Neuron (in vitro differentiated cells): ENCODE results near the gene CCK.
"Not testable (repeated sequence)": the region's sequence is repeated elsewhere in the genome, so short reads cannot be mapped to it uniquely, and the experiment has no call there.

Experiments
- H2AFZ ChIP-seq: one replicate; pipeline ENCODE4 v1.6.1; 2013; ENCODE audit warnings: low read depth, mild to moderate bottlenecking, inconsistent platforms, low read length, moderate library complexity
- H3K27me3 ChIP-seq: one replicate; pipeline ENCODE4 v1.6.1; 2013; ENCODE audit warnings: low read length; ENCODE audit not compliant: insufficient read depth
- H3K36me3 ChIP-seq: one replicate; pipeline ENCODE4 v1.6.1; 2013; ENCODE audit warnings: low read length; ENCODE audit not compliant: insufficient read depth
- H3K4me1 ChIP-seq: one replicate; pipeline ENCODE4 v1.6.1; 2013; ENCODE audit warnings: low read length; ENCODE audit not compliant: insufficient read depth
- H3K4me3 ChIP-seq: 2 replicates; pipeline ENCODE4 v1.5.1; 2013; ENCODE audit warnings: mild to moderate bottlenecking, low read length, moderate library complexity
- H3K9me3 ChIP-seq: one replicate; pipeline ENCODE4 v1.6.1; 2013; ENCODE audit warnings: low read length

The CCK gene

GRCh38 chr3:42287423-42287822, 21.4 kb upstream of the CCK start:
- not testable (repeated sequence) for H3K4me1 ChIP-seq, H3K27me3 ChIP-seq, H2AFZ ChIP-seq, H3K9me3 ChIP-seq, H3K36me3 ChIP-seq, H3K4me3 ChIP-seq

- no peak overlapping the region for H3K4me3 ChIP-seq
- no peaks in the 10 kb centered on the region for H3K27me3 ChIP-seq
- H3K36me3 ChIP-seq, result no peaks in the 10 kb centered on the region
- H3K4me1 ChIP-seq, result peaks cover 3% of the 10 kb centered on the region
- H3K9me3 ChIP-seq, result peaks cover 2% of the 10 kb centered on the region
- H2AFZ ChIP-seq, result no peak overlapping the region
Observed at GRCh38 chr3:42277676-42278075, 11.7 kb upstream of the CCK start.

GRCh38 chr3:42276141-42277132, 10.5 kb upstream of the CCK start:
- no peak overlapping the region for H2AFZ ChIP-seq
- H3K4me3 ChIP-seq, result no peak overlapping the region
- H3K27me3 ChIP-seq, result no peaks in the 10 kb centered on the region
- H3K9me3 ChIP-seq, result peaks cover 2% of the 10 kb centered on the region
- H3K36me3 ChIP-seq, result no peaks in the 10 kb centered on the region
- peaks cover 3% of the 10 kb centered on the region for H3K4me1 ChIP-seq

GRCh38 chr3:42275217-42275616, 9.2 kb upstream of the CCK start:
- no peaks in the 10 kb centered on the region for H3K9me3 ChIP-seq
- no peaks in the 10 kb centered on the region for H3K27me3 ChIP-seq
- H3K4me3 ChIP-seq, result no peak overlapping the region
- peaks cover 3% of the 10 kb centered on the region for H3K4me1 ChIP-seq
- no peaks in the 10 kb centered on the region for H3K36me3 ChIP-seq
- H2AFZ ChIP-seq, result no peak overlapping the region

GRCh38 chr3:42274266-42274665, 8.3 kb upstream of the CCK start:
- Histone ChIP-seq H3K36me3 (no peaks in the 10 kb centered on the region), H3K4me3 (no peak overlapping the region), H2AFZ (no peak overlapping the region), H3K4me1 (peaks cover 3% of the 10 kb centered on the region), H3K27me3 (peaks cover 3% of the 10 kb centered on the region), H3K9me3 (no peaks in the 10 kb centered on the region)

GRCh38 chr3:42273361-42273760, 7.4 kb upstream of the CCK start:
- Histone ChIP-seq H3K36me3 (no peaks in the 10 kb centered on the region), H3K4me3 (no peak overlapping the region), H2AFZ (no peak overlapping the region), H3K4me1 (peaks cover 3% of the 10 kb centered on the region), H3K9me3 (no peaks in the 10 kb centered on the region), H3K27me3 (peaks cover 12% of the 10 kb centered on the region)

- H3K9me3 ChIP-seq, result no peaks in the 10 kb centered on the region
- no peaks in the 10 kb centered on the region for H3K36me3 ChIP-seq
- H2AFZ ChIP-seq, result no peak overlapping the region
- no peak overlapping the region for H3K4me3 ChIP-seq
- H3K4me1 ChIP-seq, result peaks cover 3% of the 10 kb centered on the region
- peaks cover 19% of the 10 kb centered on the region for H3K27me3 ChIP-seq
Observed at GRCh38 chr3:42271786-42272185, 5.8 kb upstream of the CCK start.

GRCh38 chr3:42270561-42270960, 4.6 kb upstream of the CCK start:
- Histone ChIP-seq H2AFZ (no peak overlapping the region), H3K9me3 (peaks cover 2% of the 10 kb centered on the region), H3K4me1 (peaks cover 3% of the 10 kb centered on the region), H3K4me3 (no peak overlapping the region), H3K27me3 (peaks cover 19% of the 10 kb centered on the region), H3K36me3 (no peaks in the 10 kb centered on the region)

- Histone ChIP-seq H3K27me3 (peaks cover 20% of the 10 kb centered on the region), H3K9me3 (peaks cover 4% of the 10 kb centered on the region), H2AFZ (no peak overlapping the region), H3K36me3 (no peaks in the 10 kb centered on the region), H3K4me3 (no peak overlapping the region), H3K4me1 (peaks cover 3% of the 10 kb centered on the region)
Observed at GRCh38 chr3:42269647-42270046, 3.7 kb upstream of the CCK start.

- H2AFZ ChIP-seq, result no peak overlapping the region
- peaks cover 9% of the 10 kb centered on the region for H3K9me3 ChIP-seq
- no peaks in the 10 kb centered on the region for H3K4me1 ChIP-seq
- no peaks in the 10 kb centered on the region for H3K36me3 ChIP-seq
- peaks cover 22% of the 10 kb centered on the region for H3K27me3 ChIP-seq
- H3K4me3 ChIP-seq, result no peak overlapping the region
Observed at GRCh38 chr3:42267878-42268277, 1.9 kb upstream of the CCK start.

GRCh38 chr3:42265059-42265991, 660 bp downstream of the CCK start:
- Histone ChIP-seq H2AFZ (no peak overlapping the region), H3K9me3 (peaks cover 9% of the 10 kb centered on the region), H3K4me3 (no peak overlapping the region), H3K4me1 (peaks cover 5% of the 10 kb centered on the region), H3K27me3 (peaks cover 22% of the 10 kb centered on the region), H3K36me3 (no peaks in the 10 kb centered on the region)

GRCh38 chr3:42264399-42265058, 1.5 kb downstream of the CCK start:
- Histone ChIP-seq H3K4me1 (peaks cover 5% of the 10 kb centered on the region), H2AFZ (no peak overlapping the region), H3K4me3 (no peak overlapping the region), H3K36me3 (no peaks in the 10 kb centered on the region), H3K27me3 (peaks cover 21% of the 10 kb centered on the region), H3K9me3 (peaks cover 9% of the 10 kb centered on the region)
